ENCODE results near the gene CDC42. TPM values are rescaled to one million over a fixed set of nuclear protein-coding genes. Genes with fewer than 3 reads are reported as not detected.

The CDC42 gene
- total and polyA plus RNA-seq, 2 of the 13 experiments (the other 11 are each of a cell fraction or from before 2014, with no cell fraction given) = 138 to 237 TPM

GRCh38 chr1:22052115-22053016 lies at the start of gene CDC42 (continued):
- 0 out of 2 replicates have a peak, but pooled peaks have one; percentile 73 for TF ChIP-seq ZNF33B (CRISPR knock-in tag; IDR thresholded peaks at IDR 0.05)
- TF ChIP-seq, protein P1, sequence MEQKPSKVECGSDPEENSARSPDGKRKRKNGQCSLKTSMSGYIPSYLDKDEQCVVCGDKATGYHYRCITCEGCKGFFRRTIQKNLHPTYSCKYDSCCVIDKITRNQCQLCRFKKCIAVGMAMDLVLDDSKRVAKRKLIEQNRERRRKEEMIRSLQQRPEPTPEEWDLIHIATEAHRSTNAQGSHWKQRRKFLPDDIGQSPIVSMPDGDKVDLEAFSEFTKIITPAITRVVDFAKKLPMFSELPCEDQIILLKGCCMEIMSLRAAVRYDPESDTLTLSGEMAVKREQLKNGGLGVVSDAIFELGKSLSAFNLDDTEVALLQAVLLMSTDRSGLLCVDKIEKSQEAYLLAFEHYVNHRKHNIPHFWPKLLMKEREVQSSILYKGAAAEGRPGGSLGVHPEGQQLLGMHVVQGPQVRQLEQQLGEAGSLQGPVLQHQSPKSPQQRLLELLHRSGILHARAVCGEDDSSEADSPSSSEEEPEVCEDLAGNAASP (CRISPR knock-in tag; IDR thresholded peaks at IDR 0.05; ENCODE audit: borderline replicate concordance) = no peak; the same call in 1 of the 2 replicates
- TF ChIP-seq SETDB1 (CRISPR knock-in tag; IDR thresholded peaks at IDR 0.05; ENCODE audit: borderline replicate concordance) = no peak
- no peak for TF ChIP-seq TP53 (CRISPR knock-in tag; conservative IDR thresholded peaks at IDR 0.05)
- peak; percentile 88 for TF ChIP-seq HIVEP1 (CRISPR knock-in tag; IDR thresholded peaks at IDR 0.05)
- peak; percentile 81; the same call in 1 of the 2 replicates for TF ChIP-seq ZNF224 (CRISPR knock-in tag; IDR thresholded peaks at IDR 0.05)
- no peak for TF ChIP-seq ZNF496 (CRISPR knock-in tag; IDR thresholded peaks at IDR 0.05; ENCODE audit: insufficient replicate concordance)
- no peak; the same call in 1 of the 2 replicates for TF ChIP-seq NR2F2 (IDR thresholded peaks at IDR 0.05; ENCODE audit: borderline replicate concordance, low read depth)
- TF ChIP-seq, protein P2, sequence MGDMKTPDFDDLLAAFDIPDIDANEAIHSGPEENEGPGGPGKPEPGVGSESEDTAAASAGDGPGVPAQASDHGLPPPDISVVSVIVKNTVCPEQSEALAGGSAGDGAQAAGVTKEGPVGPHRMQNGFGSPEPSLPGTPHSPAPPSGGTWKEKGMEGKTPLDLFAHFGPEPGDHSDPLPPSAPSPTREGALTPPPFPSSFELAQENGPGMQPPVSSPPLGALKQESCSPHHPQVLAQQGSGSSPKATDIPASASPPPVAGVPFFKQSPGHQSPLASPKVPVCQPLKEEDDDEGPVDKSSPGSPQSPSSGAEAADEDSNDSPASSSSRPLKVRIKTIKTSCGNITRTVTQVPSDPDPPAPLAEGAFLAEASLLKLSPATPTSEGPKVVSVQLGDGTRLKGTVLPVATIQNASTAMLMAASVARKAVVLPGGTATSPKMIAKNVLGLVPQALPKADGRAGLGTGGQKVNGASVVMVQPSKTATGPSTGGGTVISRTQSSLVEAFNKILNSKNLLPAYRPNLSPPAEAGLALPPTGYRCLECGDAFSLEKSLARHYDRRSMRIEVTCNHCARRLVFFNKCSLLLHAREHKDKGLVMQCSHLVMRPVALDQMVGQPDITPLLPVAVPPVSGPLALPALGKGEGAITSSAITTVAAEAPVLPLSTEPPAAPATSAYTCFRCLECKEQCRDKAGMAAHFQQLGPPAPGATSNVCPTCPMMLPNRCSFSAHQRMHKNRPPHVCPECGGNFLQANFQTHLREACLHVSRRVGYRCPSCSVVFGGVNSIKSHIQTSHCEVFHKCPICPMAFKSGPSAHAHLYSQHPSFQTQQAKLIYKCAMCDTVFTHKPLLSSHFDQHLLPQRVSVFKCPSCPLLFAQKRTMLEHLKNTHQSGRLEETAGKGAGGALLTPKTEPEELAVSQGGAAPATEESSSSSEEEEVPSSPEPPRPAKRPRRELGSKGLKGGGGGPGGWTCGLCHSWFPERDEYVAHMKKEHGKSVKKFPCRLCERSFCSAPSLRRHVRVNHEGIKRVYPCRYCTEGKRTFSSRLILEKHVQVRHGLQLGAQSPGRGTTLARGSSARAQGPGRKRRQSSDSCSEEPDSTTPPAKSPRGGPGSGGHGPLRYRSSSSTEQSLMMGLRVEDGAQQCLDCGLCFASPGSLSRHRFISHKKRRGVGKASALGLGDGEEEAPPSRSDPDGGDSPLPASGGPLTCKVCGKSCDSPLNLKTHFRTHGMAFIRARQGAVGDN (CRISPR knock-in tag; IDR thresholded peaks at IDR 0.05) = peak; percentile 97
- no peak for TF ChIP-seq KDM5A (IDR thresholded peaks at IDR 0.05; ENCODE audit: borderline replicate concordance, low read length)
- TF ChIP-seq IRX3 (CRISPR knock-in tag; IDR thresholded peaks at IDR 0.05; ENCODE audit: borderline replicate concordance, low read depth) = peak; percentile 73; the same call in 1 of the 2 replicates
- TF ChIP-seq FOXO4 (CRISPR knock-in tag; conservative IDR thresholded peaks at IDR 0.05) = no peak
- no peak for TF ChIP-seq ARNT (IDR thresholded peaks at IDR 0.05)
- no peak for TF ChIP-seq ZFP36L1 (CRISPR knock-in tag; IDR thresholded peaks at IDR 0.05)
- TF ChIP-seq ZNF276 (CRISPR knock-in tag; IDR thresholded peaks at IDR 0.05; ENCODE audit: low read depth) = no peak
- TF ChIP-seq ZBTB7A (CRISPR knock-in tag; IDR thresholded peaks at IDR 0.05) = peak; percentile 25; the same call in 1 of the 2 replicates
- no peak for TF ChIP-seq ZC3H13 (CRISPR knock-in tag; IDR thresholded peaks at IDR 0.05)
- TF ChIP-seq NR1H2 (CRISPR knock-in tag; IDR thresholded peaks at IDR 0.05; ENCODE audit: borderline replicate concordance, low read depth) = no peak
- TF ChIP-seq NCOA5 (CRISPR knock-in tag; IDR thresholded peaks at IDR 0.05) = no peak

Data from HepG2 (cell line).